Hematopoietic multipotent progenitor cell treated with erythropoietin and hydrocortisone succinate and interleukin-3 and kit ligand, for 6 days (in vitro differentiated cells): ENCODE results near the gene CREG2.

Source experiments
- DNase-seq: peaks from one replicate; pipeline ENCODE4 v3.0.0-alpha.2; 2015

The CREG2 gene

DNA sequence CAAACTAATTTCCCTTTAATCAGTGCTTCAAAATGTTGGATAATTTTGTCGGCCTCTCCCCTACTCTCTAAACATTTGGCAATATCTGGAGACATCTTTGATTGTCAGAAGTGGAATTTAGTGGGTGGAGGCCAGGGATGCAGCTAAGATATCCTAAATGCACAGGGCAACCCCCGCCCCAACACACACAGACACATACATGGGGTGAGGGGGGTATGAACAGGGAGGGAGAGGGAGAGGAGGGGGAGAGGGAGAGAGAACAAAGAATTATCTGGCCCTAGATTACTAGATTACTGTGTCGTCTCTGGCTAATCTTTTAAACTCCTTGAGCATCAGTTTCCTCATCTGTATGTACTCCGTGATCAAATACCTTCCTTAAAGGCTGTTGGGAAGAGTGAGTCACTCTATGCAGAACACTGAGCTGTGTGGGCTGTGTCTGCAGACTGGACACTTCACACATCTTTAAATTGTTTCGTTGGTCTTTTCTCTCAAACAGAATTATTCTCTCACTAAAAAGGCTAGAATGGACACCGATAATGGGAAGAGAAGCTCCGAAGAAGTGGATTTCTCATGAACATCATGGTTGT is 81.7 kb downstream of the CREG2 start:
- DNase-seq = peak; percentile 31

DNA sequence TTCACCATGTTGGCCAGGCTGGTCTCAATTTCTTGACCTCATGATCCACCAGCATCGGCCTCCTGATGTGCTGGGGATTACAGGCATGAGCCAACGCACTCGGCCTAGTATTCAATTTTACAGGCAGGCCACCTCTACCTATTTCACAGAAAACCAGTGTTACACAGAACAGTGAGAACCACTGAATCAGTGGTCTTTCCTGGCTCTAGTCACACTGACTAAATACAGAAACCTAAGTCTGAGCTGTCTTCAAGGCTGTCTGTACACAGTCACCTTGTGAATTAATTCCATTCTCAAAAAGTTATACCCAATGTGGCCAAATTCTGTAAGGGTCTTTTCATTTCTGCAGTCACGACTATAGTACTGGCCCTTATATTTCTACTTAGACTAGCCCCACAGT is 82.3 kb downstream of the CREG2 start:
- DNase-seq = no peak

DNA sequence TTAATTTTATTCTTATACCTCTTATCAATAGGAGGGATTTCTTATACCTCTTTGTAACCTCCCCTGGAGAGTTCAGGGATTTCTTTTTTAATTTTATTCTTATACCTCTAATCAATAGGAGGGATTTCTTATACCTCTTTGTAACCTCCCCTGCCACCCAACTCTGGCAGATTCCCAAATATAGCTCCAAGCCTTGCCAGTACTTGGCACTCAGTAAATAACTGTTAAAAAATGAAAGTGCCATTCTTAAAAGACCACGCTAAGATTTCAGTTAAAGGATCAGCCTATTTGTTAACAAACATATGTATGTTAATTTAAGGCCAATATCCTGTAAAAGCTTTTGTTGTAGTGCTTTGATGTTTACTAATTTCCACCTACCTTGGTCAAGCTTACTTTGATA is 83.6 kb downstream of the CREG2 start:
- DNase-seq = no peak

DNA sequence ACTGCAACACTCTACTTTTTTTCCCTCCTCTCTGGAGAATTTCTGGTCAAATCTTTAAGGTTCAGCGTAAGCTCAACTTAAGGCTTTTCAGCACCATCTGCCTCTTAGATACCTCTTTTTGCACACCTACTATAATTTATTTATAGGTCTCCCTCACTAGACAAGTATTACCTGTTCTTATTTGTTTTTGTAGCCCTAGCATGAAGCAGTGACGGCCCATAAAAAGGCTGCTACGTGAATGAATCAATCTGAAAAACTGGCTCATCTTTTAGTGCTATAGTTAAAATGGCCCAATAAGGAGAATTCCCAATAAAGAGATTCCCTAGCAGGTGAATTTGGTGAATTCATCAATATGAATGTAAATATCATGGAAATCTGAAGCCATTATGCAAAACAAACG is 85.3 kb downstream of the CREG2 start:
- no peak for DNase-seq

DNA sequence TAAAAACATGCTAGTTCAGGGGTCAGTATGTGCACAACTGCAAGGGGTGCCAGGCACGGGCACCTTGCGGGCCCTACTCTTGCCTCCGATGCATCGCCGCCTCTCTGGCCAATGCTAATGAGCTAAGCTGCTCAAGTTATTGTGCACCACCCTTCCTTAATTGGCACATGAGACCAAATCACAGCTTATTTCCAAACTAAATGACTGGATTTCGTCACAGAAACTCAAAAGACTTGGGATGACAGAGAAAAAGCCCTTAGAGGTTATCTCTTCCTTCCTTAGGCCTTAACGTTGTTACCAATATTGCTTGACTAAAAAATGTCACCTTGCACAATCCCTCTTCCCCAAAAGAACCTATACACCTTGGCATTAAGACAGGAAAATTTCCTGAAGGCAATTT is 86.5 kb downstream of the CREG2 start:
- DNase-seq = no peak

DNA sequence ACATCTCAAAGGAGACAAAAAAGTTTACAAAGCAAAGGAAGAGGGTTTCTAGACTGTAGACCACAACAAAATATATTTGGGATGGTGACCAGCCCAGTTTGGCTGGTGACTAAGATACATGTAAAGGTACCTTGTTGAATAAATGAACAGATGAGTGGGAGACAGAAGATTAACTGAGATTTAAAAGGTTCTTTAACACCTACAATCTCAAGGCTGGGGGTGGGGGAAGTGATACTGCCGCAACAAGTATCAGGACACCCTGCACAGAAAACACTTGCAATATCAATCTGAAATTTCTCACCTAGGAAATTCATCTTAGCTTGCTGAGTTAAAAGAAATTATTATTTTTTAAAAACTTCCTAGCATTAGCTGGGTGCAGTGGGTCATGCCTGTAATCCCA is 87.1 kb downstream of the CREG2 start:
- no peak for DNase-seq

DNA sequence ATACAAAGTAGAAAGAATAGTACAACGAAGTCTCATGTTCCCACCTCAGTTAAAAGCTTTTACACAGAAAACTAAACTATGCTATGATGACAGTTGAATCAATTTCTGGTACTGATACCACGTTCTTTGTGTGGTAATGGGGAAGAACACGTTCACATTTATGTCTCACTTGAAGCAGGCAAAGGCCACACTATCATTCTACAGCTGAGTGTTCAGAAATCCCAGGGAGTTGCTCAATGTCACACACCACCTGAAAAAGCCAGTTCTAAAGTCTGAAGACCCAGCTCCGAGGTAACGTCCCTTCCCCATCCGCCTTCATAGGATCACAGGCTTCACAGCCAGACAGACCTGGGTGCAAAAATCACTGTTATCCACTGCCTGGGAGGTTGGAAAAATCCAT is 87.7 kb downstream of the CREG2 start:
- no peak for DNase-seq

DNA sequence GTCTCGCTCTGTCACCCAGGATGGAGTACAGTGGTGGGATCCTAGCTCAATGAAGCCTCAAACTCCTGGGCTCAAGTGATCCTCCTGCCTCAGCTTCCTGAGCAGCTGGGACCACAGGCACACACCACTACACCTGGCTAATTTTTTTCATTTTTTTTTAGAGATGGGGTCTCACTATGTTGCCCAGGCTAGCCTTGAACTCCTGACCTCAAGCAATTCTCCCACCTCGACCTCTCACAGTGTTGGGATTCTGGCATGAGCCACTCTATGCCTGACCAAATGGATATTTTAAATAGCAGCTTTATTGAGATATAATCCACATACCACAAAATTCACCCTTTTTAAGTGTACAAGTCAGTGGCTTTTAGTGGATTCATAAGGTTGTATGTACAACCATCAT is 89.9 kb downstream of the CREG2 start:
- DNase-seq = no peak

DNA sequence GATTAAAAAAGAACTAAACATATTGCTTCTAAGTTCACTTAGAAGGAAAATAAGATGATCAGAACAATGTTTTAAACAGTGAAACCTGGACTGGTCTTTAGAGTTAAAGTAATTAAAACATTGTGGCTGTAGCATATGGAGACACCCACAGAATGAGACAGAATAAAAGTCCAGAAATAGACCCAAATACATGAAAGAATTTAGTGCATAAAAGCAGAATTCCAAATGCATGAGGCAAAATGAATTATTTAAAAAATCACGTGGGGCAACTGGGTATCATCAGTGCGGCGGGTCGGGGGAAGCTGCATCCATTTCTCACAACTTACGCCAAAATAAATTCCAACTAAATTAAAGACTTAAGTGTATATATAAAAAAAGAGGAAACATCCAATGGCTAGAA is 90.9 kb downstream of the CREG2 start:
- no peak for DNase-seq

DNA sequence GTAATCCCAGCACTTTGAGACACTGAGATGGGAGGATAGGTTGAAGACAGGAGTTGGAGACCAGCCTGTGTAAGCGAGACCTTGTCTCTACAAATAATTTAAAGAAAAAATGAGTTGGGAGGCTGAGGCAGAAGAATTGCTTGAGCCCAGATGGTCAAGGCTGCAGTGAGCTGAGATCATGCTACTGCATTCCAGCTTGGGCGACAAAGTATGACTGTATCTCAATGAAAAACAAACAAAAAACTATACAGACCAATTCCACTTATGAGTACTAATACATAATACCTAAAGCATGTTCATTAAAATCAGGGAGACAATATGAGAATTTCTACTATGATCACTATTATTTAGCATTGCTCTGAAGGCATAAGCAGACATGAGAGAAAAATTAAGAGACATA is 91.4 kb downstream of the CREG2 start:
- no peak for DNase-seq
